ENCODE results near the gene UBE2I.
"Not testable (repeated sequence)": the region's sequence is repeated elsewhere in the genome, so short reads cannot be mapped to it uniquely, and the experiment has no call there.

Gene UBE2I

GRCh38 chr16:1308977-1309885 is at the start of gene UBE2I:
Gene UBE2I (plus strand): TSS chr16:1309636. CDS start chr16:1314031, 4,395 bp downstream.
- no peak for FAIRE-seq

GRCh38 chr16:1259760-1260068 is 49.7 kb upstream of the UBE2I start:
- no peak for FAIRE-seq

GRCh38 chr16:1260101-1260680 is 49.2 kb upstream of the UBE2I start:
- no peak for FAIRE-seq

- FAIRE-seq, result no peak
These were observed 48.1 kb upstream of the UBE2I start for GRCh38 chr16:1261131-1261892.

- FAIRE-seq, result no peak
These were observed 47.1 kb upstream of the UBE2I start for GRCh38 chr16:1262210-1262845.

- no peak for FAIRE-seq
These were observed 46.6 kb upstream of the UBE2I start for GRCh38 chr16:1262846-1263221.

GRCh38 chr16:1263591-1264344 is 45.7 kb upstream of the UBE2I start:
- no peak for FAIRE-seq

- FAIRE-seq, result no peak
These were observed 44.9 kb upstream of the UBE2I start for GRCh38 chr16:1264345-1265089.

- no peak for FAIRE-seq
These were observed 44.3 kb upstream of the UBE2I start for GRCh38 chr16:1265090-1265630.

- FAIRE-seq, result no peak
These were observed 43.6 kb upstream of the UBE2I start for GRCh38 chr16:1265826-1266225.

- not testable (repeated sequence) for FAIRE-seq
These were observed 40.0 kb upstream of the UBE2I start for GRCh38 chr16:1269418-1269817.

GRCh38 chr16:1271380-1271723 is 38.1 kb upstream of the UBE2I start:
- no peak for FAIRE-seq

GRCh38 chr16:1271724-1272413 is 37.6 kb upstream of the UBE2I start:
- not testable (repeated sequence) for FAIRE-seq

- no peak for FAIRE-seq
These were observed 36.8 kb upstream of the UBE2I start for GRCh38 chr16:1272453-1273198.

GRCh38 chr16:1273816-1274215 is 35.6 kb upstream of the UBE2I start:
- FAIRE-seq, result no peak

GRCh38 chr16:1274767-1275166 is 34.7 kb upstream of the UBE2I start:
- FAIRE-seq, result no peak

- FAIRE-seq, result no peak
These were observed 33.5 kb upstream of the UBE2I start for GRCh38 chr16:1275791-1276579.

GRCh38 chr16:1276580-1276878 is 32.9 kb upstream of the UBE2I start:
- FAIRE-seq, result no peak

GRCh38 chr16:1277151-1277598 is 32.3 kb upstream of the UBE2I start:
- FAIRE-seq, result no peak
